AG10803 (cell line): Measurements from ENCODE around the gene DEFB126.
"Not testable (repeated sequence)": the region's sequence is repeated elsewhere in the genome, so short reads cannot be mapped to it uniquely, and the experiment has no call there.

ENCODE experiments used
- DNase-seq: peaks from one replicate; pipeline ENCODE4 v3.0.0; 2010; ENCODE audit warnings: low read depth
- H3K4me3 ChIP-seq: 2 replicates; pipeline ENCODE4 v1.5.1; 2011; ENCODE audit warnings: mild to moderate bottlenecking, low read length, control low read depth
- CTCF ChIP-seq: conservative IDR thresholded peaks from 2 replicates; pipeline ENCODE4 v1.5.1; 2011; ENCODE audit warnings: mild to moderate bottlenecking, low read length, control low read depth, inconsistent platforms

Gene DEFB126

GRCh38 chr20:142290-142689 lies at the start of gene DEFB126:
TSS of gene DEFB126 (plus strand) at chr20:142590. CDS start at chr20:142629, 39 bp downstream.
- DNase-seq = no peak
- no peak within 1 kb of the TSS for H3K4me3 ChIP-seq
- TF ChIP-seq CTCF = no peak

- no peak for DNase-seq
- H3K4me3 ChIP-seq = no peak overlapping the region
- TF ChIP-seq CTCF = no peak
Measured at GRCh38 chr20:93641-94040, 48.7 kb upstream of the DEFB126 start.

- no peak for DNase-seq
- no peak overlapping the region for H3K4me3 ChIP-seq
- no peak for TF ChIP-seq CTCF
Measured at GRCh38 chr20:95215-95614, 47.2 kb upstream of the DEFB126 start.

GRCh38 chr20:97691-98090 lies 44.7 kb upstream of the DEFB126 start:
- DNase-seq = not testable (repeated sequence)

GRCh38 chr20:101975-102374 lies 40.4 kb upstream of the DEFB126 start:
- DNase-seq = no peak
- H3K4me3 ChIP-seq = no peak overlapping the region
- TF ChIP-seq CTCF = no peak

More at GRCh38 chr20:97691-98090, 44.7 kb upstream of the DEFB126 start:
- H3K4me3 ChIP-seq = not testable (repeated sequence)

- no peak for TF ChIP-seq CTCF
- DNase-seq = no peak
- H3K4me3 ChIP-seq = no peak overlapping the region
Measured at GRCh38 chr20:103456-103855, 38.9 kb upstream of the DEFB126 start.

GRCh38 chr20:112396-112795 lies 30.0 kb upstream of the DEFB126 start:
- no peak for TF ChIP-seq CTCF
- DNase-seq = no peak
- H3K4me3 ChIP-seq = no peak overlapping the region

GRCh38 chr20:117518-117917 lies 24.9 kb upstream of the DEFB126 start:
- DNase-seq = no peak
- no peak for TF ChIP-seq CTCF
- no peak overlapping the region for H3K4me3 ChIP-seq

GRCh38 chr20:129786-130323 lies 12.5 kb upstream of the DEFB126 start:
- H3K4me3 ChIP-seq, DNase-seq: not testable (repeated sequence)
